ENCODE measurements around the gene FXYD1.

FXYD1 gene

GRCh38 chr19:35165200-35166058 lies 26.8 kb downstream of the FXYD1 start:
- no peak for DNase-seq

DNA sequence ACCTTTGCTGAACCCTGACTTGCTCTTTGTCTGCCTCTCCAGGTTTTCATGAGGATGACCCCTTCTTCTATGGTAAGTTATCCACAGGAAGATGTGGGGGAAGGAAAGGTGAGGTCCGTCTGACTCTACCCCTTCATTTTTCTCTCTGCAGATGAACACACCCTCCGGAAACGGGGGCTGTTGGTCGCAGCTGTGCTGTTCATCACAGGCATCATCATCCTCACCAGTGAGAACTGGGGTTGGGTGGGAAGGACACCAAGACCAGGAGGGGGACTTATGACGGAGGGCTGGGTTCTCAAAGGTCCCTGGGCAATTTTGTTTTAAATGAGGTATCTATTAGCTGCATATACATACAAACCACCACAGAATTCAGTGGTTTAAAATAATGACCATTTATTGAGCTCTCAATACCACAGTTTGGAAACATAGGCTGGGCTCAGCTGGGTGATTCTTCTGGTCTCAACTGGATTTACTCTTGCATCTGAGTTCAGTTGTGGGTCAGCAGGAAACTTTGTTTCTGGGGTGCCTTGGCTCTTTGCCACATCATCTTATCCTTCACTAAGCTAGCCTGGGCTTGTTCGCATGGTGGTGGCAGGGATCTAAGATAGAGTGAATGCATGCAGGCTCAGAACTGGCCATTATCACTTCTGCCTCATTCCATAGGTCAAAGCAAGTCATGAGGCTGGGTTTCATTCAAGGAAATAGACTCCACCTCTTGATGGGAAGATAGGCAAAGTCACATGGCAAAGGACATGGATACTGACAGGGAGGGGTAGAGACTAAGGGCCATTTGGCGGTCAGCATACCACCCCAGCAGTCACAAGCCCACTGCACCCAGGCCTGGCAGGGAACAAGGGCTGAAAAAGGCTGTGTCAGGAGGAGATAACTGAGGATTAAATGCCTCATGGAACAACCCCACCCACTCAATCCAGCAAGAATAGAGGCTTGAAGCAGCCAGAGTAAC lies 27.8 kb downstream of the FXYD1 start:
- no peak for DNase-seq

DNA sequence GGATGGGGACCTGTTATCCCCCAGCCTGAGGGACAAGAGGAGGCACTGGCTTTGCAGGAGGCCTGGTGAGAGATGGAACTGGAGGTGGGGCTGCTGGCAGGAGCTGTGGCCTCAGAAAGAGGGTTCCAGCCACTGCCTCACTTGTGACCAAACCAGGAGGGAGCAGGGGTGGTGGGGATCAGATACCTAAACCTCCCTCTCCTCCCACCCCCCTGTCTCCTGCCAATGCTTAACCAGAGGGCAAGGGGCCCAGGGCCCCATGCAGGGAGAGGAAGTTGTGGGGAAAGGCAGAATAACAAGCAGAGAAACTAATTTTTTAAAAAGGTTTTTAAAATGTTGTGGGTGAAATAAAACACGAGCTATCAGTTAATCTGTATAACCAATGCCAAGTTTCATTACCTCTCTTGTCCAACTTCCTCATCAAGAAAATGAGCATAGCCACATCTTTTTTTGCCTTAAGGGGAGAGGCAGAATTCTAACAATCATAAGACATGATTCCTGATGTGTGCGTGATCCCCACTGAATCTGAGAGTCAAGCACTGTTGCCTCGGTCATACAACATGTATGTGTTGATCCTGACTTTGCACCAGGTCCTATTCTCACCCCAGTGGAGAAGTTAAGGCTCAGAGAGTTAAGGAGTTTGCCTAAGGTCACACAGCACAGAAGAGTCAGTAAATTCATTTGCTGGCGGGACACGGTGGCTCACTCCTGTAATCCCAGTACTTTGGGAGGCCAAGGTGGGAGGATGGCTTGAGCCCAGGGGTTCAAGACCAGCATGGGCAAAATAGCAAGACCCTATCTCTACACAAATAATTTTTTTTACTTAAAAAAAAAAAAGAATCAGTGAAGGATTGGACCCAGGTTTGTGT lies 28.9 kb downstream of the FXYD1 start:
- no peak for DNase-seq

DNA sequence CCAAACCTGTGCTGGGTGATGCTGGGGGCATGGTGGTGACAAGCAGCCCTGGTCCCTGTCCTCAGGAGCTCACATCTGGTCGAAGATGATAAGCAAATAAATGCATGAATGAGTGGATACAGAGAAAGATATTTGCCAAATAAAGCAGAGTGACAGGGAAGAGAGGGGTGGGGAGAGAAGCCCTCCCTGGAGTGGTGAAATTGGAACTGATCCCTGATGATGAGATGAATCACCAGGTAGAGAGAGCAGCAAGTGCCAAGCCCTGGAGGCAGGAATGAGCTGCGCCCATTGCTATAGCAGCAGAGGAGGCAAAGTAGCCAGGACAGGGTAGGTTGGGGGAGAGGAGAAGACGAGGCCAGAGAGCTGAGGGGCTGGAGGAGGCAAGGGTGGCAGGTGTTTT lies 29.6 kb downstream of the FXYD1 start:
- no peak for DNase-seq

GRCh38 chr19:35169221-35169995 lies 30.8 kb downstream of the FXYD1 start:
- no peak for DNase-seq

GRCh38 chr19:35170359-35171061 lies 31.9 kb downstream of the FXYD1 start:
- no peak for DNase-seq

DNA sequence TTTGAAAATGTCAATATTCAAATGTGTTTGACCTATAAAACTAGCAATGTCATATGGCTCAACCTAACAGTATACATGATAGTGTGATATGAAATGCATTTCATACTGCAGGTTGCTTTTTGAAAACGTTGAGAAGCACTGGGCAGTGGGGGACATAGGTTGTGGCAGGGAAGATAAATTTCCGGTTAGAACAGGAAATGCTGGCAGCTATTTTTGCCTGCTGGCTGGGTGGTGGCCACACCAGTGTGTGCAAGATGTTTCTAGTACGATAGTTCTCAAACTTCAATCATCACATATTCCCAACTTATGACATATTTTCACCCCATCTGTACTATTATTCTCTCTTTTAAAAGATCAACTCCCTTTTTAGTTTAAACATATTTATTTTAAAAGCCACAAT lies 33.1 kb downstream of the FXYD1 start:
- no peak for DNase-seq

GRCh38 chr19:35174226-35174625 lies 35.6 kb downstream of the FXYD1 start:
- DNase-seq = no peak

GRCh38 chr19:35176181-35176570 lies 37.6 kb downstream of the FXYD1 start:
- no peak for DNase-seq

GRCh38 chr19:35177377-35178274 lies 39.0 kb downstream of the FXYD1 start:
- no peak for DNase-seq

- no peak for DNase-seq
Observed at GRCh38 chr19:35178701-35179100, 40.1 kb downstream of the FXYD1 start.

DNA sequence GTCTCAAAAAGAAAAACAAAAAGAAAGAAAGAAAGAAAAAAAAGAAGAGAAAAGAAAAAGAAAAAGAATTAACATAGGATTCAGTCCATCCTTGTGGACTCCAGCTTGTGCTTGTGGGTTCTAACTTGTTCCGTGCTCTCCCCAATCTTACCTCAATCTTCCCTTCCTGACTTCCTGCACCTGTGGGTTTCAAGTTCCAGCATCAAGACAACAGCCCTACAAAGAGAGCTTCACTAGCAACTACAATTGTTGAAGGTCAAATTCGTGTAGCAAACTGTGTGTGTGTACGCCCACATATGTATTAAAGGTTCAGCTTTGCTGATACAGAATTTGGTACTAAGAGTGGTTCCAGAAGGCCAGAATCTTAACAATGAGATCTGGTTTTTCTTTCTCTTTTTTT lies 41.2 kb downstream of the FXYD1 start:
- DNase-seq = no peak

- DNase-seq = no peak
Observed at GRCh38 chr19:35181387-35181786, 42.8 kb downstream of the FXYD1 start.

DNA sequence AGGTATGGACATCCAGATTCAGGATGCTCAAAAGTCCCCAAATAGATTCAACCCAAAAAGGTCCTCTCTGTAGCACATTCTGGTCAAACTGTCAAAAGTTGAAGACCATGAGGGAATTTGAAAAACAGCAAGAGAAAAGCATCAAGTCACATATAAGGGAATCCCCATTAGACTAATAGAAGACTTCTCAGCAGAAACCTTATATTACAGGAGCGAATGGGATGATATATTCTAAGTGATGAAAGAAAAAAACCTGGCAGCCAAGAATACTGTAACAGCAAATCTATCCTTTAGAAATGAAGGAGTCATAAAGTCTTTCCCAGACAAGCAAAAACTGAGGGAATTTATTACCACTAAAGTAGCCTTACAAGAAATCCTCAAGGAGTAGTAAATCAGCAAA lies 45.6 kb downstream of the FXYD1 start:
- no peak for DNase-seq

- no peak for DNase-seq
Observed at GRCh38 chr19:35184884-35185283, 46.3 kb downstream of the FXYD1 start.

Data from T-helper 9 cell (primary cell).